Measurements from ENCODE around the gene HSPA1B.
"Not testable (repeated sequence)": the region's sequence is repeated elsewhere in the genome, so short reads cannot be mapped to it uniquely, and the experiment has no call there.

DNA sequence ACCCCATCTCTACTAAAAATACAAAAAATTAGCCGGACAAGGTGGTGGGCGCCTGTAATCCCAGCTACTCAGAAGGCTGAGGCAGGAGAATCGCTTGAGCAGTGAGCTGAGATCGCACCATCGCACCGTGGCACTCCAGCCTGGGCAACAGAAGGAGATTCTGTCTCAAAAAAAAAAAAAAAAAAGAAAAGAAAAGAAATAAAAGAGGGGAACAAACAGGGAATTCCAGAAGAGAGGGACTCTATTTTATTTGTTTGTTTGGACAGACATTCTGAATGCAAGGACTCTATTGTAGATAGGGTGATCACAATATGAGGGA lies 33.7 kb upstream of the HSPA1B start:
- TF ChIP-seq, protein P1, sequence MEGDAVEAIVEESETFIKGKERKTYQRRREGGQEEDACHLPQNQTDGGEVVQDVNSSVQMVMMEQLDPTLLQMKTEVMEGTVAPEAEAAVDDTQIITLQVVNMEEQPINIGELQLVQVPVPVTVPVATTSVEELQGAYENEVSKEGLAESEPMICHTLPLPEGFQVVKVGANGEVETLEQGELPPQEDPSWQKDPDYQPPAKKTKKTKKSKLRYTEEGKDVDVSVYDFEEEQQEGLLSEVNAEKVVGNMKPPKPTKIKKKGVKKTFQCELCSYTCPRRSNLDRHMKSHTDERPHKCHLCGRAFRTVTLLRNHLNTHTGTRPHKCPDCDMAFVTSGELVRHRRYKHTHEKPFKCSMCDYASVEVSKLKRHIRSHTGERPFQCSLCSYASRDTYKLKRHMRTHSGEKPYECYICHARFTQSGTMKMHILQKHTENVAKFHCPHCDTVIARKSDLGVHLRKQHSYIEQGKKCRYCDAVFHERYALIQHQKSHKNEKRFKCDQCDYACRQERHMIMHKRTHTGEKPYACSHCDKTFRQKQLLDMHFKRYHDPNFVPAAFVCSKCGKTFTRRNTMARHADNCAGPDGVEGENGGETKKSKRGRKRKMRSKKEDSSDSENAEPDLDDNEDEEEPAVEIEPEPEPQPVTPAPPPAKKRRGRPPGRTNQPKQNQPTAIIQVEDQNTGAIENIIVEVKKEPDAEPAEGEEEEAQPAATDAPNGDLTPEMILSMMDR (conservative IDR thresholded peaks at IDR 0.05 in 1 of 2, IDR thresholded peaks at IDR 0.05 in 1 of 2; ENCODE audit: low read depth in 1 of 2, low read length in 2 of 2) = not testable (repeated sequence)
- TF ChIP-seq EZH2 (IDR thresholded peaks at IDR 0.05; ENCODE audit: low read length, missing control alignments) = not testable (repeated sequence)

All from fibroblast of lung (primary cell).